Inferior parietal cortex (tissue), 1 donor: Measurements from ENCODE around the gene EPAS1.

Experiments used
- DNase-seq: peaks from one replicate; pipeline ENCODE4 v3.0.0-alpha.2; 2016; ENCODE audit errors: extremely low spot score

The EPAS1 gene

DNA sequence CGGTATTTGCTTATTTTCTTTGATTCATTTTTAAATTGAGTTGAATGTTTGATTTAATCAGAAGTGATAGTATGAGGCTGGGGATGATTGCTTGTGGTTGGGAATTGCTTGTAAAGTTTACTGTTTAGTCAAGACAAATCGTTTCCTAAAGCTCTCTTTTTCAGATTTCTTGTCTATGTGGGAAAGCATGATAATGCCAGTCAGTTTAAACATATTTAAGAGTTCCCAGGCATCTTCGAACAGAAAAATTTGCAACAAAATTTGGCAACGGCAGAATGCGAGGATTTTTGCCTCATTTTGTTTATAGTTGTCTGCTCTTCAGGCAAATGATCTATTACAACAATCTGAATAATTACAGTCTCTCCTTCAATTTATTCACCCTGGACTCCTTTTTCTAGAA, 22.5 kb downstream of the EPAS1 start:
- DNase-seq, result no peak

GRCh38 chr2:46320141-46320567, 22.9 kb downstream of the EPAS1 start:
- no peak for DNase-seq

GRCh38 chr2:46323730-46324129, 26.5 kb downstream of the EPAS1 start:
- no peak for DNase-seq

GRCh38 chr2:46325182-46325928, 28.1 kb downstream of the EPAS1 start:
- DNase-seq, result no peak

GRCh38 chr2:46326231-46326980, 29.2 kb downstream of the EPAS1 start:
- DNase-seq, result no peak

DNA sequence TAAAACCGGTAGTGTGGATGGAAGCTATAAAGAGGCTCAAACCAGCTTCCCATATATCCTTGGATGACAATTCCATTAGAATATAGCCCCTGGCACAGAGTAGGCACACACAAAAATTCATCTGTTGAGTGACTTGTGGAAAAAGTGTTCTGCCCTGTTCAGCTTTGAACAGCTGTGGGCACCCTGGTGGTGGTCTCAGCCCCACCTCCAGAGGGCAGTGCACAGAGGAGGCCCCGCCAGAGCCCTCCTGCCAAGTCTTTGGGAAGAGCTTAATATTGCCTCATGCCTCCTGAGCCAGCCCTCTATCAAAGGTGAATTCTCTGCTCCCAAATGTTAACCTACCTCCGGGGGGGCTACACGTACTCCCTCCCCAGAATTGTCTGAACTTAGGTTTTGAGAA, 30.4 kb downstream of the EPAS1 start:
- no peak for DNase-seq

DNA sequence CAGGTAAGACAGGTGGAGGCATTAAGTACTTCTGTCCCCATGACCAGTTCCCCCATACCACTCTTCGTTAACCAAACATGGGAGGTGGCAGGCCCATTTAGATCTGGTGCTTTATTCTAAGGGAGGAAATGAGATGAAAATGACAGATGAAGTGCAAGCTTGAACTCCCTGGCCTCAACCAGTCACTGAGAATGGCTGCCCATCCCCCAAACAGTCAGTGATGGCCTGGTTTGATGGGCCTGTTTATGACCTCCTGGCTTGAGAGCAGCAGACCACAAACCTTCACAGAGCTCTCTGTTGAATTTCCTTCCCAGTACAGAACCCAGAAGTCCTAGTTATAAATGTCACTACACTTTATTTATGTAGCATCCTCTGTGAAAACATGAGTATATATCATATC, 31.1 kb downstream of the EPAS1 start:
- DNase-seq, result no peak

DNA sequence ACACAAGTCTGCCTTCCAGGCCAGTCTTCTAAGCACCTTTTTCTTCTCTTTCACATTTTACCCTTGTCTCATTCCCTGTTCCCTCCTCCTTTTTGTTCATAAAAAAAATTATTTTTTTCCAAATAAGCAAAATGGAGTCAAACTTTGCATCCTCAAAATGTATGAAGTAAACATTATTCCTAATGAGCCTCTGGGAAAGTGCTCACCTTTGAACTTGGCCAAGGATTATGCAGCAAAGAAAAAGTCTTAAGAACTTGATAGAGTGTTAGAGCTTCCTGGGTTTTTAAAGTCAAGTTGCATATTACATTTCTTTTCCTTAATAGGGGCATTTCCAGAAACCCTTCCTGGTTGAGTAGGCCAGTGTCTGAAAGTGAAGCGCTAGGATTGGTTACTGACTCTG, 31.6 kb downstream of the EPAS1 start:
- no peak for DNase-seq

DNA sequence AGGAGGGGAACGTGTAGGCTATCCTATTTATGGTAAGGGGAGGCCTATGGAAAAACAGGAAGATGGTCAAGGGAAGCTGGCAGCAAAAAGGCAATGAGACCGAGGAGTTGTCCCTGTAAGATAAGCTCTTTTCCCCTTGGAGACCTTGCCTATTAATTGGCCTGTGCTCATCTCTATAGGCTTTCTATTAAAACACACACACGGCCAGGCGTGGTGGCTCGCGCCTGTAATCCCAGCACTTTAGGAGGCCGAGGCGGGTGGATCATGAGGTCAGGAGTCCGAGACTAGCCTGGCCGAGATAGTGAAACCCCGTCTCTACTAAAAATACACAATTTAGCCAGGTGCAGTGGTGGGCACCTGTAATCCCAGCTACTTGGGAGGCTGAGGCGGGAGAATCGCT, 32.1 kb downstream of the EPAS1 start:
- DNase-seq, result no peak

GRCh38 chr2:46329803-46330775, 32.9 kb downstream of the EPAS1 start:
- no peak for DNase-seq

DNA sequence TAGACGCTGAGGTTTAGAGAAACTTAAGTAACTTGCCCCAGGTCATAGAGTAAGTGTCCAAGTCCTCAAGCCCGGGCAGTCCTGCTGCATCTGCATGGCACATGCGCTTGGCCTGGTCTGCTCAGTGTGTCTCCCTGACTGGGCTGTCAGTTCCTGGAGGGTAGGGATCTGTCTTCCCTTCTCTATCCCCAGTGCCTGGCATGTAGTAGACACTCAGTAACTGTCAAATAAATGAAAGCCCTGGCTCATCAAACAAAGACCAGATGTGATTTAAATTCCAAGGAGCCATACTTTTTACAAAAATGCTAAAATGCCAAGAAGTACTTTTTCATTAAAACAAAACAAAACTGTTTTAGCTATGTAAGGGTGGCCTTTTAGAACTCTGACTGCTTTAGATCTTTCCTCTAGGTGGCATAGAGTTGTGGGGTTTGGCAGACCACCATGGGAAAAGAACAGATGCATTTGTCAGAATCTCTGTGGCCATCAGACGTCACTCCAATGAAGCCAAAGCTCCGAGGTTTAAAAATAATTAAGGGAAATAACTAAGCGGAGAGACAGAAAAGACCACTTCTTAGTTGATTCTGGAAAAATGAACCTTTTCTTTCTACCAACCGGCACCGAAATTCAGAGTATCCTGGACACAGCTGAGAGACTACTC, 34.0 kb downstream of the EPAS1 start:
- no peak for DNase-seq

- DNase-seq, result no peak
These were observed 35.6 kb downstream of the EPAS1 start for GRCh38 chr2:46332686-46333281.

DNA sequence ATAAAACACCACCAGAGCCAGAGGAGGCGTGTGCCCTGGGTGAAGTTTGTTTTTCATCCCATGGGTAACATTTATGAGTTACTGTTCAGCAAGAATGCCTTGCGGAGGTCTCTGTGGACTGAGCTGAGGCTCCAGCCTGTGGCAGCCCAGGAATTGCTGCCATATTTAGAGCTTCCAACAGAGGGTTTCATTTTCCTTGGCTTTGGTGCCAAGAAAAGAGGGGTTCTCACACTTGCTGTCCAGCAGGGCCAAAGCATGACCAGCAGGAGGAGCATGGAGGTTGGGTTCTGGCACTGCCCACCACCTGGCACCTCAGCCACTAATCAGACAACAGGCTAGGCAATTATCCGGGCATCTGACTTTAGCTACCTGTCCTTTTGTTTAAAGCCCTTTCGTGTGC, 36.7 kb downstream of the EPAS1 start:
- no peak for DNase-seq

DNA sequence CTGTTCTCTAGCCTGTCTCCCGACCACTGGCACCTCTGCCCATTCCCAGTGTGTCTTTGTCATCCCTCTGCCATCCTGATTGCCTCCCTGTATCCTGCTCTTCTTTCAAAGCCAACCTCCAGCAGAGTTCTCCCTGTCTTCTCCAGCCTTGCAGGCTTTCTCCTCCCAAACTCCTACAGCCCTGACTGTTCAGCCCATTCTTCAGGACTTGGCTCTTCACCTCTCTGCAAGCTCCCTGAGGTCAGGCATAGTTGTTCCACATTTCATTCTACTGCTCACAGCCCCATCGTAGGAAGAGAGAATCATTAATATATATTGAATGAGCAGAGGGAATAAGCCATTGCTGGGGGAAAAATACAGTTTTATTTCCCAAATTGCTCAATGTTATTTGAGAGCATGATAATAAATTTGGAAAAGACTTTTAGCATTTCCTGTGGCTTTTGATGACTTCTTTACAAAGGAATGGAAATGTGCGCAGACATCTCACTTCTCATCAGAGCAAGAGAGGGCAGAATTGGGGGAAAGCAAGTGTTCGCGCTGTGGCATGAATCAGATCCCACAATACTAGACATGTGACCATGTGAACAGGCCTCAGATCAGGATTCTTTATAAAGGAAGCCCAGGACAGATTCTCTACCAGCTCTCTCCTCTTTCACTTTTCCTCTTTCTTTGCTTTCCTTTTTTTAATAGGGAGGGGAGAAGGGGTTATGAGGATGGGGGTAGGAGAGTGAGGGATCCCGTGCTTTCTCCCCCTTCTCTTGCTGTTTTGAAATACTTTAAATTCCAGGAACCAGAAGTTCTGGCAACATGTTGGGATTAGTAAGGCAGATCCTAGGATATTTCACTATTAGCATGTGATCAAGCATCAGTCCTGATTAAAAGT, 37.4 kb downstream of the EPAS1 start:
- DNase-seq, result no peak

GRCh38 chr2:46335391-46336282, 38.4 kb downstream of the EPAS1 start:
- no peak for DNase-seq

GRCh38 chr2:46336283-46336959, 39.2 kb downstream of the EPAS1 start:
- no peak for DNase-seq

DNA sequence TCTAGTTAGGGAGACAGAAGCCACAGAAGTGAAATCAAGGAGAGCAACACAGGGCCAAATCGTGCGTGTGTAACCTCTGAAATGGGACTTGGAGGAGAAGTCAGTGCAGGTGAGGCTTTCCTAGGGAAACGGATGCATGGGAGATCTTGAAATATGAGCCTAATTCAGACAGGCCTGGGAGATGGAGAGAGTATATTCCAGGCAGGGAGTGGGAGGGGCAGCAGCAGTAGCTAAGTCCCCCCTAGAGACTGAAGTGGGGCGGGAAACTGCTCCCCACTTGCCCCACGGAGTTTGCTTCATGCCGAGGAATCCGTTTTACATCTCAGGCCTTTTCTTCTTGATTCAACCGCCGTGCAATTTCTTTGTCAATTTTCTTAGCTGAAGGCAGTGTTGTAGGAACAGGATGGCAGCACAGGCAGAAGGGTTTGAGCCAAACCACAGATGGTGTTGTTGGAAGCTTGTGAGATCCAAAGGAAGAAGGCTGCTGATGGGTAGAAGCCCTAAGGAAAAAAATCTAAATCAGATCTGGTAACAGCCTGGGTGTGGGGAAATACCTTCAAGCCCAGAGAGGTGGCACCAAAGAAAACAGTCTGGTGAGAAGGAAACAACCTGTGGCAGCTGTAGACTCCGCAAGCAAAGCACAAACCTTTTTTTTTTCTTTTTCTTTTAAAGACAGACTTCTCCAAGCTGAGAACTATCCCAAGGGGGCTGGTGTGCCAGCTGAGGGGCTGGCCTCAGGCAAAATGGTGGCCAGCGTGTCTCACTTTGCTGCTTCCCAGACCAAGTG, 40.2 kb downstream of the EPAS1 start:
- DNase-seq, result peak; percentile 31

DNA sequence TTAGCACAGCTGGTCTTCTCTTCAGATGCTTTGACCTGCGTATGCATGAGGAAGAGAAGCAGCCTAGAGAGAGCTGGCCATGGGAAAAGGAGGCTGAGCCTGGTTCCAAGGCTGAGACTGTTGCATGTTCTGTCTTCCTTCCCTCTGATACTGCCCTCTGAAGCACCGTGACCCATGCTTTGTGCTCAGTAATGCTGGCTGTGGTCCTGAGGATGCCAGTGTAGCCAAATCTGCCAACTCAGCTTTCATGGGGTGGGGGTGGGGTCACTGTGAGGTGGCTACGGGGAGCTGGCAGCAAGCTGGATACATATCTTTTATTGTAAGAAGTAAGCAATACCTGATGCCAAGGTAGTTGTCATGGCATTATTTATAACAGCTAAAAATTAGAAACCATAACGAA, 41.5 kb downstream of the EPAS1 start:
- DNase-seq, result no peak
